Measurements from ENCODE around the gene FAM120A. TPM values are rescaled to one million over a fixed set of nuclear protein-coding genes. Genes with fewer than 3 reads are reported as not detected.

Gene FAM120A
- total and polyA plus RNA-seq, 12 donors: 42.6 to 147 (median 96.4) TPM

- Histone ChIP-seq H3K36me3 (replicated peaks in 1 of 2) (no peaks in the 10 kb centered on the region), H3K27me3 (no peaks in the 10 kb centered on the region), H3K9me3 (replicated peaks in 1 of 3) (no peaks in the 10 kb centered on the region), H3K27ac (peak overlapping the region in 2 of 5 donors; percentile 13 to 42), H3K4me1 (replicated peaks in 1 of 2) (peaks cover 34 to 78% of the 10 kb centered on the region in 2 donors), H3K4me3 (no peak overlapping the region)
- WGBS, 4 donors: 74 to 85% (median 80%) methylated on average over 3 of the region's 3 CpGs
- DNase-seq: no peak
- intact Hi-C loops (cut with DNase I): no loop called here
- no peak for TF ChIP-seq POLR2A (IDR thresholded peaks at IDR 0.05)
These were observed 12.9 kb downstream of the FAM120A start for GRCh38 chr9:93464395-93464794.

GRCh38 chr9:93464876-93465275 is 13.4 kb downstream of the FAM120A start:
- no peaks in the 10 kb centered on the region for H3K36me3 ChIP-seq (replicated peaks in 1 of 2)
- no peaks in the 10 kb centered on the region for H3K27me3 ChIP-seq
- no peak overlapping the region for H3K4me3 ChIP-seq
- WGBS, 4 donors: 52 to 75% (median 69%) methylated on average over 2 of the region's 2 CpGs
- intact Hi-C loops (cut with DNase I): no loop called here
- H3K9me3 ChIP-seq (replicated peaks in 1 of 3): no peaks in the 10 kb centered on the region
- no peak for DNase-seq
- peak overlapping the region in 3 of 5 donors; percentile 13 to 66 (median 42) for H3K27ac ChIP-seq
- TF ChIP-seq POLR2A (IDR thresholded peaks at IDR 0.05) (no peak), CTCF (IDR thresholded peaks at IDR 0.05) (no peak)
- peaks cover 33 to 78% of the 10 kb centered on the region in 2 donors for H3K4me1 ChIP-seq (replicated peaks in 1 of 2)

GRCh38 chr9:93465855-93466254 is 14.4 kb downstream of the FAM120A start:
- H3K36me3 ChIP-seq (replicated peaks in 1 of 2): no peaks in the 10 kb centered on the region
- H3K9me3 ChIP-seq (replicated peaks in 1 of 3): no peaks in the 10 kb centered on the region
- TF ChIP-seq CTCF (IDR thresholded peaks at IDR 0.05) (no peak), POLR2A (IDR thresholded peaks at IDR 0.05) (peak in 1 of 2 donors; percentile 47)
- H3K27ac ChIP-seq: peak overlapping the region in 3 of 5 donors; percentile 40 to 66 (median 63)
- H3K4me1 ChIP-seq (replicated peaks in 1 of 2): peaks cover 33 to 71% of the 10 kb centered on the region in 2 donors
- 35 to 59% (median 50%) methylated on average over 6 of the region's 6 CpGs for WGBS, 4 donors
- H3K27me3 ChIP-seq: no peaks in the 10 kb centered on the region
- intact Hi-C loops (cut with DNase I): no loop called here
- no peak overlapping the region for H3K4me3 ChIP-seq
- peak; percentile 37 to 81 (median 75) for DNase-seq

- intact Hi-C loops (cut with DNase I): no loop called here
- Histone ChIP-seq H3K9me3 (replicated peaks in 1 of 3) (no peaks in the 10 kb centered on the region), H3K4me1 (replicated peaks in 1 of 2) (peaks cover 33 to 69% of the 10 kb centered on the region in 2 donors), H3K27me3 (no peaks in the 10 kb centered on the region), H3K4me3 (no peak overlapping the region), H3K27ac (peak overlapping the region in 3 of 5 donors; percentile 31 to 66 (median 63)), H3K36me3 (replicated peaks in 1 of 2) (no peaks in the 10 kb centered on the region)
- DNase-seq: no peak
- 45 to 53% (median 50%) methylated on average over 7 of the region's 7 CpGs for WGBS, 4 donors
- TF ChIP-seq POLR2A (IDR thresholded peaks at IDR 0.05): no peak
- TF ChIP-seq CTCF (IDR thresholded peaks at IDR 0.05): no peak
These were observed 15.1 kb downstream of the FAM120A start for GRCh38 chr9:93466416-93467061.

- H3K4me3 ChIP-seq: no peak overlapping the region
- peaks cover 33 to 65% of the 10 kb centered on the region in 2 donors for H3K4me1 ChIP-seq (replicated peaks in 1 of 2)
- no peaks in the 10 kb centered on the region for H3K9me3 ChIP-seq (replicated peaks in 1 of 3)
- 29 to 35% (median 34%) methylated on average over 3 of the region's 3 CpGs for WGBS, 4 donors
- no peaks in the 10 kb centered on the region for H3K27me3 ChIP-seq
- peak overlapping the region in 2 of 5 donors; percentile 63 to 66 for H3K27ac ChIP-seq
- H3K36me3 ChIP-seq (replicated peaks in 1 of 2): no peaks in the 10 kb centered on the region
- DNase-seq: no peak
- intact Hi-C loops (cut with DNase I): no loop called here
- TF ChIP-seq CTCF (IDR thresholded peaks at IDR 0.05): no peak
- TF ChIP-seq POLR2A (IDR thresholded peaks at IDR 0.05): no peak
These were observed 15.6 kb downstream of the FAM120A start for GRCh38 chr9:93467062-93467416.

Data from adrenal gland (tissue), 12 donors.